ENCODE results near the gene TMEM87B.
"Not testable (repeated sequence)": the region's sequence is repeated elsewhere in the genome, so short reads cannot be mapped to it uniquely, and the experiment has no call there.

The TMEM87B gene

DNA sequence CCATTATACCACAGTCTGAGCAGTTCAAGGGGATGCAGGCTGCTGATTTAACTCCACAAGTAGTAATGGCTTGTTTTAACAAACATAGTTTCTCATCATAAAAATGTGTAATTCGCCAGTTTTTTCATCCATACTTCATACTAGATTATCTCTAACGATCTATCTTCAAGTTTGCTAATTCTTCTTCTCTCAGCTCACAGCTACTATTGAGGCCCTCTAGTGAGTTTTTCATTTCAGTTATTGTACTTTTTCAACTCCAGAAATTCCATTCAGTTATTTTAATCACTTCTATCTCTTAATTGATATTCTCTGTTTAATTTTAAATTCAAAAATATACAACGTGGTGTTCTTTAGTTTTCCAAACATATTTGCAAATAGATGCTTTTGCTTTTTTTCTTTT lies 20.1 kb upstream of the TMEM87B start:
- DNase-seq = no peak

DNA sequence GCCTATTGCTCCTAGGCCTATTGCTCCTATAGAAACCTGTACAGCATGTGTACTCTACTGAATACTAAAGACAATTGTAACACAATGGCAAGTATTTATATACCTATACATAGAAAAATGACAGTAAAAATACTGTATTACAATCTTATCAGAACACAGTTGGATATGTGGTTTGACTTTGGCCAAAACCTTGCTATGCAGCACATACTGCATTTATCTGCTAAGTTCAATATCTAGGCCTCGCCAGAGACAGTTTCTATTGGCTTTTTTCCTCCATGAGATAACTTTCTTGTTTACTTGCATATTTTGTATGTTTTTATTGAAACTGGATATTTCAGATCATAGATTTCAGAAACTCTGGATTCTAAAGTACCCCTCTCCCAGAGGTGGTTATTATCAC lies 19.3 kb upstream of the TMEM87B start:
- no peak for DNase-seq

DNA sequence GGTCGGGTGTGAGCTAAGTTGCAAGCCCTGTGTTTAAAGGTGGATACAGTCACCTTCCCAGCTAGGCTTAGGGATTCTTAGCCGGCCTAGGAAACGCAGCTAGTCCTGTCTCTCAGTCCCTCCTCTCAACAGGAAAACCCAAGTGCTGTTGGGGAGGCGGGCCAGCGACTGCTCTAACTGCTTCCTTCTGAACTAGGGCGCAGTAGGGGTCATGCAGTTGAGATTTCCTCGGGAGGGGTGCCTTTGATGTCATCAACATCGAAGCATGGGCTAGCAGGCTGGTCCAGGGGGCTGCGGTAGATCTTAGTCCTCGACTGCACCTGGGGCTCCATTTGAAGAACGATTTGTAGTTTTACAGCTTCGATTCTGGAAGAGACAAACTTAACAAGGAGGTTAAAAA lies 15.5 kb upstream of the TMEM87B start:
- DNase-seq = not testable (repeated sequence)

GRCh38 chr2:112040066-112040465 lies 15.0 kb upstream of the TMEM87B start:
- DNase-seq = not testable (repeated sequence)

GRCh38 chr2:112041460-112041859 lies 13.6 kb upstream of the TMEM87B start:
- DNase-seq = not testable (repeated sequence)

DNA sequence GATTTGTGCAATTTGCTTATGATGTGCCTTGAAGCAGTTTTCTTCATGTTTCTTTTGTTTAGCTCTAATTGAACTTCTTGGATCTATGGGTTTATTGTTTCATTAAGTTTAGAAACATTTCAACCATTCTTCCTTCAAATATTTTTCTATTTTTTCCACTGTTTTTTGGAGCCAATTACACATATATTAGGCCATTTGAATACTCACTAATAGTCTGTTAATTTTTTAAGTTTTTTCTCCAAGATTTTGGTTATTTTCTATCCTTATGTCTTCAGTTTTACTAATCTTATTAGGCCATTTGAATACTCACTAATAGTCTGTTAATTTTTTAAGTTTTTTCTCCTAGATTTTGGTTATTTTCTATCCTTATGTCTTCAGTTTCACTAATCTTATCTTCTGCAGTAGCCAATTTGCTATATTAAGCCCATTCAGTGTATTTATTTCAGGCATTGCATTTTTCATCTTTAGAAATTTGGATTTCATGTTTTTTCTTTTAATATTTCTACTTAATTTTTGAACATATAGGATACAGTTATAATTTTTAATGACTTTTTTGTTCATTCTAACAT lies 9.5 kb upstream of the TMEM87B start:
- no peak for DNase-seq

DNA sequence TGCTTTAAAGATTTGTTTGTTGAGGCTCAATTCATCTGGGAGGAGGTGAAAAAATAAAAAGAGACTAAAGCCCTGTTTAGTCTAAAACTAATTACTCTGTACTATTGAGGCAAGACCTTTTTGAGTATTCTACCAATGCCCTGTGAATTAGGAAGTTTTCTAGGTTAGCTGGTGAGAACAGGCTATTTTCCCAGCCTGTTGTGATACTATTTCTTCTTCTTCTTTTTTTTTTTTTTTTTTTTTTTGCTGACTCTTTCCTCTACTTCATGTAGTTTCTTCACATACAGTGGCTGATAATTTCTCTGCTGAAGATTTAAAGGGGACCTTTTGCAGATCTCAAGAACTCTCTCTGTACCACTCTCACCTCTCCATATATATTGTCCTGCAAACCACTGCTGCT lies 8.8 kb upstream of the TMEM87B start:
- no peak for DNase-seq

- DNase-seq = no peak
Measured at GRCh38 chr2:112047537-112048235, 7.4 kb upstream of the TMEM87B start.

GRCh38 chr2:112048236-112048592 lies 6.9 kb upstream of the TMEM87B start:
- no peak for DNase-seq

GRCh38 chr2:112048887-112049286 lies 6.2 kb upstream of the TMEM87B start:
- no peak for DNase-seq

- no peak for DNase-seq
Measured at GRCh38 chr2:112050316-112050715, 4.8 kb upstream of the TMEM87B start.

- DNase-seq = peak; percentile 98
Measured at GRCh38 chr2:112053917-112054846, 887 bp upstream of the TMEM87B start.

- DNase-seq = peak; percentile 89
Measured at GRCh38 chr2:112055730-112056625, 909 bp downstream of the TMEM87B start.

- no peak for DNase-seq
Measured at GRCh38 chr2:112056626-112056987, 1.5 kb downstream of the TMEM87B start.

DNA sequence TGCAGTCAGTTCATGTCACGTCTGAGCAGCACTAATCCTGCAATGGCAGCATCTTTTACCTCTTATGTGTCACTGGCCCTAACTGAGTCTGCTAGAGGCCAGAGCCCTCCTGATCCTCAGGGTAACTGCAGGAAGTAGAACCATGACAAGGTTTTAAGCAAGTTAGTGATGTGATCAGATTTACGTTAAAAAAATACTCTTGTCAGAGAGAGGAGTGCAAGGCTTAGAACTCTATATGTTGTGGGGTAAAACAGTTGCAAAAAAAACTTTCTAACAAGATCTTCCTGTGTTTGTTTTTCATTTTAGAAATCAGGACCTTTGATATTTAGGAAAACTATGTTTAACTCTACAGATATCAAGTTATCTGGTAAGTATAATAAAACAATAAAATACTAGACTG lies 4.6 kb downstream of the TMEM87B start:
- DNase-seq = no peak

DNA sequence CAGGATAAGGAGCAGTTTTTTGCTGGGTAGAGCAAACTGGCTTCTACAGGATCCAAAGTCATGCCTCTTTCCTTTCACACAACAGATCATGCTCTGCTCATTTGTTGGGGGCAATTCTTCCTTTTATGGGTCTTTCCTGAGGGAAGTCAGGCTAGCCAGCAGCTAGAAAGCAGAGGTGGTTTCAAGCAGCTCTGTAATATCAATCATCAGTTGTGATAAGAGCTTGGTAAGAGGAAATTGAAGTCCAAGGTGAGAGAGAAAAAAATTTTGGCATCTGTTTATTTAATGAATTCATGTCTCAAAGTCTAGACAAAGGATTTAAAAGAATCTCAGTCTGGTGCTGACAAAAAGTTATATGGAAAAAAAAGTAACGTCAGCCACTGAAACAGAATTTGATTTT lies 6.2 kb downstream of the TMEM87B start:
- no peak for DNase-seq

DNA sequence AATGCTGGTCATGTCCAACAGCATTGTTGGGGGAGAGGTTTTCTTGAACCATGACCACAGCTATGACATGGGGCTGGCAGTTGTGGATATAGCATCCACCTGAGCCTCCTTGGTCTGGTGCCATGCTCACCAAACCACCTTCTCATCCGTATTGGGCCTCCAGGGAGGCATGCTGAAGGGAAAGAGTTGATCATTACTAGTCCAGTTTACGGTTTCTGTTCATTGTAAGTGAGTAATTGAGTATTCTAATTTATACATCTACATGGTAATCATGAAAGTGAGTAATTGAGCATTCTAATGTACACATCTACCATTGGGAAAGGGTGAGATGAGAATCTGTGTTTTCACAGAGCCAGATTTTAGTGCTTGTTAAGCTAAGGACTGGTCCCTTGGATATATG lies 6.8 kb downstream of the TMEM87B start:
- DNase-seq = no peak

- no peak for DNase-seq
Measured at GRCh38 chr2:112062894-112063293, 7.8 kb downstream of the TMEM87B start.

GRCh38 chr2:112065486-112065885 lies 10.4 kb downstream of the TMEM87B start:
- DNase-seq = no peak

DNA sequence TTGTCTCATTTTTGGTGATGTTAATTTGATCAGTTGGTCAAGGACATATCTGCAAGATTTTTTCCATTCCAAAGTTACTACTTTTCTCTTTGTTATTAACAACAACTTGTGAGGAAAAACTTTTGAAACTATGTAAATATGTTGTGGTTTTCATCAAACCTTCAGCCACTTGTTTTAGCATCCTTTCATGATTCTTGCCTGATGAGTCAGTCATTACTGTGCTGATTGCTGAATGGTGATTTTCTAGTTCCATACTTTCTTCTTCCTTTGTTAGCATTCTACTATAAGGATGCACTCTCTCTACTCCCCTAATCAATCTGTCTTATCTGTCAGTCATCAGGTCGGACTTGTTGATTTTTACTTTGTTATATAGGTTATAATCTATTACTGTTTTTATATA lies 10.9 kb downstream of the TMEM87B start:
- DNase-seq = no peak

DNA sequence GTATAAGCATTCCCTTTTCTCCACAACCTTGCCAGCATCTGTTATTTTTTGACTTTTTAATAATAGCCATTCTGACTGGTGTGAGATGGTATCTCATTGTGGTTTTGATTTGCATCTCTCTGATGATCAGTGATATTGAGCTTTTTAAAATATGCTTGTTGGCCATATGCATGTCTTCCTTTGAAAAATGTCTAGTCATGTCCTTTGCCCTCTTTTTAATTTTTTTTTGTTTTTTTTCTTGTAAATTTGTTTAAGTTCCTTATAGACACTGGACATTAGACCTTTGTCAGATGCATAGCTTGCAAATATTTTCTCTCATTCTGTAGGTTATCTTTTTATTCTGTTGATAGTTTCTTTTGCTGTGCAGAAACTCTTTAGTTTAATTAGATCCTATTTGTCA lies 14.7 kb downstream of the TMEM87B start:
- DNase-seq = not testable (repeated sequence)

DNA sequence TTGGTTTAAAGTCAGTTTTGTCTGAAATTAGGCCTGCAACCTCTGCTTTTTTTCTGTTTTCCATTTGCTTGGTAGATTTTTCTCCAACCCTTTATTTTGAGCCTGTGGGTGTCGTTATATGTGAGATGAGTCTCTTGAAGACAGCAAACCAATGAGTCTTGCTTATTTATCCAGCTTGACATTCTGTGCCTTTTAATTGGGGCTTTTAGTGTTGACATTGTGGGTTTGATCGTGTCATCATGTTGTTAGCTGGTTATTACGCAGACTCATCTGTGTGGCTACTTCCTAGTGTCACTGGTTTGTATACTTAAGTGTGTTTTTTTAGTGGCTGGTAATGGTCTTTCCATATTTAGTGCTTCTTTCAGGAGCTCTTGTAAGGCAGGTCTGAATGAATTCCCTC lies 18.8 kb downstream of the TMEM87B start:
- no peak for DNase-seq

GRCh38 chr2:112074506-112074905 lies 19.4 kb downstream of the TMEM87B start:
- no peak for DNase-seq

Measured in right hindlimb (tissue), 1 donor.